MCF 10A (cell line): ENCODE data around the gene CORO2B. TPM values are rescaled to one million over a fixed set of nuclear protein-coding genes. Genes with fewer than 3 reads are reported as not detected.

ENCODE experiments used
- BruUV-seq: library from RNA; stranded (reverse); fragments of 400-500 nt; replicated peaks from 2 replicates; lab custom pipeline; 2021; lab: Mats Ljungman, UMichigan
- CTCF ChIA-PET: fragments of 300-600 bp; sonication (Branson Sonifier 250); formaldehyde crosslinking; extraction: SDS; loops from one replicate; lab custom pipeline; 2021; ENCODE audit warnings: antibody characterized with exemption, inconsistent platforms; lab: Yijun Ruan, JAX
- POLR2A ChIA-PET: fragments of 300-600, 350-650 bp; sonication (Branson Sonifier 250); formaldehyde crosslinking; extraction: SDS; loops from one replicate; lab custom pipeline; 2020; ENCODE audit warnings: antibody characterized with exemption, inconsistent platforms; lab: Yijun Ruan, JAX
- DNase-seq: peaks from one replicate; pipeline ENCODE4 v3.0.0-alpha.2; 2018; ENCODE audit not compliant: unreplicated experiment
- H3K27ac Mint-ChIP-seq: one replicate; pipeline ENCODE4 v1.8.0; 2022; ENCODE audit warnings: mild to moderate bottlenecking, low read depth, mixed read lengths; ENCODE audit not compliant: unreplicated experiment
- H3K27me3 Mint-ChIP-seq: one replicate; pipeline ENCODE4 v1.8.0; 2022; ENCODE audit warnings: mixed read lengths; ENCODE audit not compliant: insufficient read depth, unreplicated experiment
- H3K36me3 Mint-ChIP-seq: one replicate; pipeline ENCODE4 v1.8.0; 2022; ENCODE audit warnings: mild to moderate bottlenecking, moderate library complexity, mixed read lengths; ENCODE audit not compliant: insufficient read depth, unreplicated experiment
- H3K4me1 Mint-ChIP-seq: one replicate; pipeline ENCODE4 v1.8.0; 2022; ENCODE audit warnings: mixed read lengths; ENCODE audit not compliant: insufficient read depth, unreplicated experiment
- H3K4me3 Mint-ChIP-seq: one replicate; pipeline ENCODE4 v1.8.0; 2022; ENCODE audit warnings: mild to moderate bottlenecking, moderate library complexity, mixed read lengths; ENCODE audit not compliant: unreplicated experiment
- H3K9me3 Mint-ChIP-seq: one replicate; pipeline ENCODE4 v1.8.0; 2022; ENCODE audit warnings: mixed read lengths; ENCODE audit not compliant: unreplicated experiment
- CTCF ChIP-seq: fragments of 200-600 bp; IDR thresholded peaks from one replicate; pipeline ENCODE4 v1.8.0; 2022; ENCODE audit warnings: antibody characterized with exemption, mild to moderate bottlenecking; ENCODE audit not compliant: unreplicated experiment
- intact Hi-C: fragments of 100-400 bp; cut with micrococcal nuclease; formaldehyde crosslinking; loops from 2 replicates; pipeline ENCODE4 v1.14.1; 2022
- total RNA-seq: library from RNA; stranded (reverse); gene quantifications from 2 replicates; pipeline ENCODE4 v1.2.3, GENCODE V29; 2022

CORO2B gene
- total RNA-seq, 1 experiment from 2014 or later, result 0.79 TPM

DNA sequence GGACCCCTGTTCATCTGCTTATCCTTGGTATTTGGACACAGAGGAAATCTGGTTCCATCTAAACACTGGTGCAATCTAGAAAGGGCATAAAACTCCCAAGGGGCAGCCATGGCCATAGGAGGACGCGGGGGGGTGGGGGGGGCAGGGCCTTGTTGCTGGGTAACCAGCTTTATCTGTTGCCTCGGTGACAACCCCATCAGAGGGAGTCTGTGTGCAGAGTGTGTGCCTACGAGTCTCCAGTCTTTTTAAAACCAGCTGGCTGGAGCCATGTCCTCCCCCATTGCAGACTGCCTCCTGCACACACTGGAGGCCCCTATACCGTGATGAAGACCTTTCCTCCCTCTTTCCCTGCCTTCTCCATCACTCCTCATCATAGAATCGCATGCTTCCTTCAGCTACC lies 26.4 kb upstream of the CORO2B start:
- intact Hi-C loops, result no loop called here
- no peaks in the 10 kb centered on the region for H3K4me1 Mint-ChIP-seq
- no peaks in the 10 kb centered on the region for H3K9me3 Mint-ChIP-seq
- no TSS peak for BruUV-seq
- peaks cover 20% of the 10 kb centered on the region for H3K27me3 Mint-ChIP-seq
- DNase-seq, result no peak
- CTCF ChIA-PET, result interaction anchor here (0.6 to 6.9 kb wide), 8 partner anchors 117 to 372 kb away, joined by 3 to 121 read pairs (median 4); no protein-coding TSS in a partner anchor
- no peak overlapping the region for H3K27ac Mint-ChIP-seq
- no peaks in the 10 kb centered on the region for H3K36me3 Mint-ChIP-seq
- H3K4me3 Mint-ChIP-seq, result no peak overlapping the region
- no peak for TF ChIP-seq CTCF
- POLR2A ChIA-PET, result interaction anchor here (0.6 kb wide), 1 partner anchor 267 kb away, joined by 3 read pairs; no protein-coding TSS in a partner anchor

DNA sequence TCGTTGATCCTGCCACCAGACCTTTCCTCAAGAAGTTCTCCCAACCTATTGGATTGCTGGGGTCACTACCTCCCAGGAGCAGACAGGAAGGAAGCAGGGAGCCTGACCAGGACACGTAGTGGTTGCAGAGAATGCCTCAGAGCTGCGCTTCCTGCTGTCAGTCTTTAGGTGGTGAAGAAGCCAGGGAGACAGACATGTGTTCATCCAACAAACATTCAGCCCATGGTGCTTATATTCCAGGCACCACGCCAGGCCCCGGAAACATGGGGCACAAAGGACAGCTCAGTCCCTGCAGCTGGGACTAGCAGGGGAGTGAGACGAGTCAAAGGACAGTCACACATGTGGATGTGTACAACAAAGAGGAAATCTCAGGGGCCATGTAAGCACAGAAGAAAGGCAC lies 26.0 kb upstream of the CORO2B start:
- ChIA-PET CTCF (interaction anchor here (0.6 to 6.9 kb wide), 7 partner anchors 121 to 372 kb away, joined by 3 to 121 read pairs (median 4); no protein-coding TSS in a partner anchor), POLR2A (no interaction called here)
- peak; percentile 36 for DNase-seq
- TF ChIP-seq CTCF, result no peak
- no peaks in the 10 kb centered on the region for H3K4me1 Mint-ChIP-seq
- no peaks in the 10 kb centered on the region for H3K36me3 Mint-ChIP-seq
- peaks cover 20% of the 10 kb centered on the region for H3K27me3 Mint-ChIP-seq
- intact Hi-C loops, result no loop called here
- H3K4me3 Mint-ChIP-seq, result no peak overlapping the region
- H3K27ac Mint-ChIP-seq, result no peak overlapping the region
- no peaks in the 10 kb centered on the region for H3K9me3 Mint-ChIP-seq
- no TSS peak for BruUV-seq

DNA sequence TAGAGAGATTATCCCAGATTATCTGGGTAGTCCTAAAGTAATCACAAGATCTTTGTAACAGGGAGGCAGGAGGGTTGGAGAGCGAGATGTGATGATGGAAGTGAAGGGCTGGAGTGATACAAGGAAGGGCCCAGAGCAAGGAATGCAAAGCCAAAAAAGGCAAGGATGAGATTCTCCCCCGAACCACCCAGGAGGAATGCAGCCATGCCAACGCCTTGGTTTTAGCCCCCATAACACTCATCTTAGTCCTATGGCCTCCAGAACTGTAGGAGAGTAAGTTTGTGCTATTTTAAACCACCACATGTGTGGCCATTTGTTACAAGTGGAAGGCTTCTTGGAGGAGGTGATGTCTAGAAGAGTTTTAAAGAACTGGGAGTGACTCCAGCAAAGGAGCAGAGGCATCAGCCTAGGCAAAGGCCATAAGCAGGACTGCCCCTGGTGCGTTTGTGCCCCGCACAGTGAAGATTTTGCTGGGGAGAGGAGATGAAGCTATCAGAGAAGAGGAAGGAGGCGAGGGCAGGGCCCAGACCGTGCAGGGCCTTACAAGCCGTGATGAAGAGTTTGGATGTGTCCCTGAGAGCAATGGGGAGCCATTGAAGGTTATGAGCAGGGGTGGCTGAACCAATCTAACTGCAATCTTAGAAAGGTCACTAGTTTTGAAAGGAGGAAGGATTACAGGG lies 25.3 kb upstream of the CORO2B start:
- TF ChIP-seq CTCF, result no peak
- no TSS peak for BruUV-seq
- Mint-ChIP-seq H3K4me1 (no peaks in the 10 kb centered on the region), H3K27ac (no peak overlapping the region), H3K9me3 (no peaks in the 10 kb centered on the region), H3K27me3 (peaks cover 13% of the 10 kb centered on the region), H3K4me3 (no peak overlapping the region), H3K36me3 (no peaks in the 10 kb centered on the region)
- CTCF ChIA-PET, result interaction anchor here (0.6 to 6.9 kb wide), 23 partner anchors 16 to 684 kb away, joined by 3 to 121 read pairs (median 4); no protein-coding TSS in a partner anchor
- POLR2A ChIA-PET, result interaction anchor here (1.0 kb wide), 2 partner anchors 120 to 322 kb away, joined by 3 read pairs; no protein-coding TSS in a partner anchor
- no peak for DNase-seq
- intact Hi-C loops, result no loop called here

- BruUV-seq, result no TSS peak
- intact Hi-C loops, result loop anchor here (1.0 kb wide), 2 partner anchors 120 to 321 kb away; no protein-coding TSS in a partner anchor
- peak; percentile 78 for TF ChIP-seq CTCF
- Mint-ChIP-seq H3K36me3 (no peaks in the 10 kb centered on the region), H3K9me3 (no peaks in the 10 kb centered on the region), H3K27ac (no peak overlapping the region), H3K27me3 (peaks cover 6% of the 10 kb centered on the region), H3K4me3 (no peak overlapping the region), H3K4me1 (no peaks in the 10 kb centered on the region)
- ChIA-PET CTCF (interaction anchor here (0.6 to 6.9 kb wide), 37 partner anchors 9 to 683 kb away, joined by 3 to 121 read pairs (median 4); no protein-coding TSS in a partner anchor), POLR2A (interaction anchor here (1.0 kb wide), 2 partner anchors 120 to 322 kb away, joined by 3 read pairs; no protein-coding TSS in a partner anchor)
- DNase-seq, result peak; percentile 82
Observed at GRCh38 chr15:68553994-68554720, 24.6 kb upstream of the CORO2B start.
